Keratinocyte (primary cell): ENCODE data around the gene MAGIX. TPM values are rescaled to one million over a fixed set of nuclear protein-coding genes. Genes with fewer than 3 reads are reported as not detected.
"Not testable (repeated sequence)": the region's sequence is repeated elsewhere in the genome, so short reads cannot be mapped to it uniquely, and the experiment has no call there.

Source experiments
- DNase-seq: peaks from one replicate; pipeline ENCODE4 v3.0.0-alpha.2; 2011; ENCODE audit warnings: low read depth, missing footprints, low spot score
- FAIRE-seq: peaks from 2 replicates; lab custom pipeline; 2011; peaks lifted over from hg19 to GRCh38; lab: Jason Lieb, UNC
- H2AFZ ChIP-seq: 2 replicates; pipeline ENCODE4 v1.6.0; 2012; ENCODE audit warnings: low read length, control low read depth, inconsistent platforms; ENCODE audit not compliant: control insufficient read depth
- H3K27ac ChIP-seq: 2 replicates; pipeline ENCODE4 v1.5.1; 2011; ENCODE audit warnings: low read length; ENCODE audit not compliant: control insufficient read depth, insufficient read depth
- H3K27me3 ChIP-seq: 3 replicates; pipeline ENCODE4 v1.6.0; 2011; ENCODE audit warnings: low read length; ENCODE audit not compliant: control insufficient read depth, insufficient read depth; ENCODE audit errors: extremely low read depth
- H3K36me3 ChIP-seq, 2 experiments: 2 replicates in 1 of 2; 3 replicates in 1 of 2; pipeline ENCODE4 v1.5.1; 2011; ENCODE audit warnings: low read length in 2 of 2, mild to moderate bottlenecking in 1 of 2; ENCODE audit not compliant: control insufficient read depth in 2 of 2, insufficient read depth in 2 of 2; ENCODE audit errors: extremely low read depth in 1 of 2
- H3K4me1 ChIP-seq: 3 replicates; pipeline ENCODE4 v1.5.1; 2011; ENCODE audit warnings: low read length; ENCODE audit not compliant: control insufficient read depth, insufficient read depth; ENCODE audit errors: extremely low read depth
- H3K4me2 ChIP-seq: 3 replicates; pipeline ENCODE4 v1.6.0; 2011; ENCODE audit warnings: low read depth, low read length; ENCODE audit not compliant: control insufficient read depth, insufficient read depth; ENCODE audit errors: extremely low read depth
- H3K4me3 ChIP-seq, 3 experiments: fragments of 200-600 bp in 1 of 3; sonication (generic) in 1 of 3; 2 replicates in 2 of 3; 3 replicates in 1 of 3; pipeline ENCODE4 v1.5.1; 2011 to 2016; ENCODE audit warnings: low read length in 3 of 3, mild to moderate bottlenecking in 3 of 3, control low read depth in 2 of 3, inconsistent platforms in 1 of 3, low read depth in 1 of 3, mixed read lengths in 1 of 3, mixed run types in 1 of 3, moderate library complexity in 1 of 3; ENCODE audit not compliant: control insufficient read depth in 2 of 3, insufficient read depth in 2 of 3; ENCODE audit errors: extremely low read depth in 1 of 3
- H3K79me2 ChIP-seq: 2 replicates; pipeline ENCODE4 v1.6.0; 2012; ENCODE audit warnings: low read length; ENCODE audit not compliant: control insufficient read depth, insufficient read depth
- H3K9ac ChIP-seq: 3 replicates; pipeline ENCODE4 v1.6.0; 2011; ENCODE audit warnings: low read length; ENCODE audit not compliant: control insufficient read depth, insufficient read depth; ENCODE audit errors: extremely low read depth
- H3K9me1 ChIP-seq: 3 replicates; pipeline ENCODE4 v1.6.0; 2011; ENCODE audit warnings: low read length; ENCODE audit not compliant: control insufficient read depth, insufficient read depth; ENCODE audit errors: extremely low read depth
- H3K9me3 ChIP-seq: 2 replicates; pipeline ENCODE4 v1.5.1; 2012; ENCODE audit warnings: low read depth, low read length; ENCODE audit not compliant: control insufficient read depth
- H4K20me1 ChIP-seq: 3 replicates; pipeline ENCODE4 v1.6.0; 2011; ENCODE audit warnings: low read length; ENCODE audit not compliant: control insufficient read depth, insufficient read depth; ENCODE audit errors: extremely low read depth
- EZH2 ChIP-seq: IDR thresholded peaks from one replicate; pipeline ENCODE4 v1.6.1; 2012; ENCODE audit warnings: inconsistent platforms, mild to moderate bottlenecking, low read length, moderate library complexity
- dilution Hi-C: fragments of 300-500 bp; cut with MboI; formaldehyde crosslinking; loops from one replicate; pipeline ENCODE4 v1.7.0; 2020; ENCODE audit warnings: low sequenced_read_pairs; ENCODE audit not compliant: extremely low pct_ligation_motif_present
- polyA plus RNA-seq, 5 experiments: library from polyadenylated mRNA; depleted of rRNA in 3 of 5; stranded (reverse) in 3 of 5; stranded (forward) in 1 of 5; unstranded in 1 of 5; fragments of >200 nt; gene quantifications; 1 replicate in 1 of 5; 2 replicates in 3 of 5; 3 replicates in 1 of 5; pipeline versions ENCODE4 v1.2.1 to v1.2.3, GENCODE V29; 2011 to 2012; ENCODE audit warnings: missing spikeins in 2 of 5, low read depth in 1 of 5, low replicate concordance in 1 of 5
- TF ChIP-seq, protein P1 (sequence below), 3 experiments: IDR thresholded peaks in 1 of 3; conservative IDR thresholded peaks in 1 of 3; optimal IDR thresholded peaks in 1 of 3; 2 replicates in 2 of 3; 3 replicates in 1 of 3; pipeline versions ENCODE3 to v1.5.1; 2011; ENCODE audit warnings: low read length in 3 of 3, mild to moderate bottlenecking in 3 of 3, moderate library complexity in 2 of 3, control low read depth in 1 of 3, inconsistent platforms in 1 of 3; ENCODE audit not compliant: insufficient read depth in 2 of 3; ENCODE audit errors: extremely low read depth in 1 of 3

The MAGIX gene
- polyA plus RNA-seq, 1 donor (not counting 4 experiments of a cell fraction or from before 2014, with no cell fraction given), result 0.51 TPM

DNA sequence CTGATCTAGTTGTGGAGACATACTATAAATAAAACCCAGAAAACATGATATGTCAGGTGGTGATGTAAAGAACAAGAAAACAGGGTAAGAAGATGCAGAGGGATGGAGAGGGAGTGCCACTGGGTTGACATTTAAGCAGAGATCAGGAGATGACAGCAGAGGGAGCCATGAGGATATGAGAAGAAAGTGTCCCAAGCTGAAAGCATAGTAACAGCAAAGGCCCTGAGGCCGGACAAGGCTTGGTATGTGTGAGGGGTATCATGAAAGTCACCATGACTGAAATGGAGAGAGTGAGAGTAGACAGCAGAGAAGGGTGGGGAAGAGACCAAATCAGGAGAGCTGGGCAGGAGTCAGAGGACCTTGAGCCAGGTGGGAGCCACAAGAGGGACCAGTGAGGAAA is 42.5 kb upstream of the MAGIX start:
- Histone ChIP-seq H2AFZ (no peak overlapping the region), H3K9ac (no peak overlapping the region), H3K9me3 (no peaks in the 10 kb centered on the region), H3K36me3 (peaks cover 7% of the 10 kb centered on the region in 2 experiments), H3K79me2 (peaks cover 16% of the 10 kb centered on the region), H3K9me1 (no peaks in the 10 kb centered on the region), H4K20me1 (no peaks in the 10 kb centered on the region), H3K4me3 (no peak overlapping the region), H3K4me1 (no peaks in the 10 kb centered on the region), H3K4me2 (no peak overlapping the region), H3K27me3 (no peaks in the 10 kb centered on the region), H3K27ac (no peak overlapping the region)
- dilution Hi-C loops, result no loop called here
- TF ChIP-seq, protein P1, sequence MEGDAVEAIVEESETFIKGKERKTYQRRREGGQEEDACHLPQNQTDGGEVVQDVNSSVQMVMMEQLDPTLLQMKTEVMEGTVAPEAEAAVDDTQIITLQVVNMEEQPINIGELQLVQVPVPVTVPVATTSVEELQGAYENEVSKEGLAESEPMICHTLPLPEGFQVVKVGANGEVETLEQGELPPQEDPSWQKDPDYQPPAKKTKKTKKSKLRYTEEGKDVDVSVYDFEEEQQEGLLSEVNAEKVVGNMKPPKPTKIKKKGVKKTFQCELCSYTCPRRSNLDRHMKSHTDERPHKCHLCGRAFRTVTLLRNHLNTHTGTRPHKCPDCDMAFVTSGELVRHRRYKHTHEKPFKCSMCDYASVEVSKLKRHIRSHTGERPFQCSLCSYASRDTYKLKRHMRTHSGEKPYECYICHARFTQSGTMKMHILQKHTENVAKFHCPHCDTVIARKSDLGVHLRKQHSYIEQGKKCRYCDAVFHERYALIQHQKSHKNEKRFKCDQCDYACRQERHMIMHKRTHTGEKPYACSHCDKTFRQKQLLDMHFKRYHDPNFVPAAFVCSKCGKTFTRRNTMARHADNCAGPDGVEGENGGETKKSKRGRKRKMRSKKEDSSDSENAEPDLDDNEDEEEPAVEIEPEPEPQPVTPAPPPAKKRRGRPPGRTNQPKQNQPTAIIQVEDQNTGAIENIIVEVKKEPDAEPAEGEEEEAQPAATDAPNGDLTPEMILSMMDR (optimal IDR thresholded peaks at IDR 0.05 in 1 of 3, IDR thresholded peaks at IDR 0.05 in 1 of 3, conservative IDR thresholded peaks at IDR 0.05 in 1 of 3; ENCODE audit: extremely low read depth in 1 of 3, insufficient read depth in 2 of 3, low read length in 3 of 3), result no peak
- no peak for TF ChIP-seq EZH2
- no peak for DNase-seq
- no peak for FAIRE-seq

DNA sequence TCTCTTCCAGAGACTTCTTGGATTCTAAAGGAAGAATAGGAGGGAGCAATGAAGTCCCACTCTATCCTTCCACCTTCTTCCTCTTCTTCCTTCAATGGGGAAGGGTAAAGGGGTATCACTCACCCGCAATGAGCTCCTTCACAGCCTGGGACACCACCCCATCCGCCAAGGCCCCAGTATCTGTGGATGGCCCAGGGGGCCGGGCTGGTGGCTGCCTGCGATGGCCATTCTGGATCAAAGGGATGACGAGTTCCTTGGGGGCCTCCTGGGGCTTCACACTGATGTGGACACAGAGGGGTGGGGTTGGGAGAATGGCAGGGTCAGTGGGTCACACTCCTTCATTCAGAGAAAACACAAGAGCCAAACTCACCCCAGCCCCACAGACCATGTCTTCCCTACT is 40.1 kb upstream of the MAGIX start:
- Histone ChIP-seq H3K4me2 (peak overlapping the region; percentile 73), H3K36me3 (peaks cover 0 to 4% of the 10 kb centered on the region in 2 experiments), H3K4me1 (no peaks in the 10 kb centered on the region), H3K79me2 (peaks cover 16% of the 10 kb centered on the region), H3K9me3 (no peaks in the 10 kb centered on the region), H3K4me3 (peak overlapping the region; percentile 48 to 75 (median 70)), H3K27me3 (no peaks in the 10 kb centered on the region), H3K27ac (no peak overlapping the region), H4K20me1 (no peaks in the 10 kb centered on the region), H2AFZ (no peak overlapping the region), H3K9me1 (no peaks in the 10 kb centered on the region), H3K9ac (peak overlapping the region; percentile 91)
- TF ChIP-seq EZH2, result no peak
- TF ChIP-seq, protein P1 (optimal IDR thresholded peaks at IDR 0.05 in 1 of 3, IDR thresholded peaks at IDR 0.05 in 1 of 3, conservative IDR thresholded peaks at IDR 0.05 in 1 of 3; ENCODE audit: extremely low read depth in 1 of 3, insufficient read depth in 2 of 3, low read length in 3 of 3), result no peak
- DNase-seq (no peak), FAIRE-seq (no peak)
- dilution Hi-C loops, result no loop called here

DNA sequence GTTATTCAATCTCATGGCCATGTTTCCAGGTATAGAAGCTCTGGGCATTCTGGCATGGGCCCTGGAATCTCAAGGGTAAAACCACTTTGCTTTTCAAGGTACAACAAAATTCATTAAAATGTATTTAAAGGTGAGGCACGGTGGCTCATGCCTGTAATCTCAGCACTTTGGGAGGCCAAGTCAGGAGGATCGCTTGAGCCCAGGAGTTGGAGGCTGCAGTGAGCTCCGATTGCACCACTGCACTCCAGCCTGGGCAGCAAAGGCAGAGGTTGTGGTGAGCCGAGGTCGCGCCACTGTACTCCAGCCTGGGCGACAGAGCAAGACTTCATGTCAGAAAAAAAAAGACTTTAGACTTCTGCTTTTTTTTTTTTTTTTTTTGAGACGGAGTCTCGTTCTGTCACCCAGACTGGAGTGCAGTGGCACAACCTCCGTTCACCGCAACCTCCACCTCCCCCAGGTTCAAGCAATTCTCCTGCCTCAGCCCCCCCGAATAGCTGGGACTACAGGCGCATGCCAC is 34.8 kb upstream of the MAGIX start:
- H3K27me3 ChIP-seq, DNase-seq, H2AFZ ChIP-seq, H3K4me3 ChIP-seq, FAIRE-seq, H3K4me2 ChIP-seq, H3K36me3 ChIP-seq, H3K4me1 ChIP-seq, H3K79me2 ChIP-seq, H3K9me3 ChIP-seq, H3K9me1 ChIP-seq, dilution Hi-C loops, H3K27ac ChIP-seq, H4K20me1 ChIP-seq, H3K9ac ChIP-seq: not testable (repeated sequence)
